GM21723 (cell line): ENCODE data around the gene NR3C2.

Experiments used
- ATAC-seq: cut with Tn5 transposase; IDR thresholded peaks from one replicate; pipeline ENCODE4 v1.9.1; 2021; ENCODE audit warnings: mild to moderate bottlenecking, moderate library complexity; ENCODE audit not compliant: unreplicated experiment

Gene NR3C2

DNA sequence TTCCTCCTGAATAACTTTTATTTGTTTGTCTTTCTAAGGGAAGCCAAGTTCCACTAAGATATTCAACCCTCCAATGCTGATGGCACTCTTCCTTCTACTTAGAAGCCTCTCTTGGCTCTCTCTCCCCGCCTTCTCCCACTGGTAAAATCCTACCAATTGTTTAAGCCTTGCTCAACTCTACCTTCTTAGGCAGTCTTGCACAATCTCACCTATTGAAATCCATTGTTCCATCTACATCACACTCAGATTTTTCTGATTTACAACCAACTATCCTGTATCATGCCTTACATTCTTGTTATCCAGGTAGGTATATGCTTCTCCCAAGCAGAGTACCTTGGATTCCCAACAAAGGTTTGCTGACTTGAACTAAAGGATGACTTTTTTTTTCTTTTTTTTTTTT, 69.1 kb downstream of the NR3C2 start:
- no peak for ATAC-seq

- no peak for ATAC-seq
Observed at GRCh38 chr4:148369919-148370318, 72.3 kb downstream of the NR3C2 start.

GRCh38 chr4:148367756-148368155, 74.5 kb downstream of the NR3C2 start:
- no peak for ATAC-seq

DNA sequence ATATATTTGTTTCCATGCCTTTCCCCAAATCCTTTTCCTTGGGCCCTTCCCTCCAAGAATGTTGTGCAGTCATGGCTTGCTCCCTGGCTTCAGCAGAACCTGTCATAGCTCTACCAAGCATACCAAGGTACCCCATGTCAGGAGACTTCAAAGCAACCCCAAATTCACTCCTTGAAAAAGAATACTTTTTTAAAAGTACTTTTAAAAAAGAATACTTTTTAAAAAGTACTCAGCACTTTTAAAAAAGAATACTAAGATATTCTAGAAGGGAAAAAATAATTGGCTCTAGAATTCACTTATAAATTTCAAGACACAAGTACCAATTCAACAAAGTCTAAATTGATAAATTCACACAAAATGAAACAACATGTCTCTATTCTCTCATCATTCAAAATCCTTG, 76.0 kb downstream of the NR3C2 start:
- no peak for ATAC-seq

DNA sequence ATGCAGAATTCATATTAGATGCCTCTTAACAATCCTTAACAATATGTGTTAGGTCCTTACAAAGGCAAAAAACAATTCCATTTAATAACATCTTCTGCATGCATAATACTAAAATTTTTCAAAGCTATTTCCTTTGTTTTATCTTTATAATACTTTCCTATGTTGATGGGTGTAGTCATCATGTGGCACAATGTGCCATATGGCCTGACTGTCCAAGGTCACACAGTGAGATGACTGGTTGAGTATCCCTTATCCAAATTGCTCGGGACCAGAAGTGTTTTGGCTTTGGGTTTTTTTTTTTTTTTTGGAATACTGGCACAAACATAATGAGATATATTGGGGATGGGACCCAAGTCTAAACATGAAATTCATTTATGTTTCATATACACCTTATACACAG, 77.7 kb downstream of the NR3C2 start:
- no peak for ATAC-seq

GRCh38 chr4:148359769-148360168, 82.4 kb downstream of the NR3C2 start:
- no peak for ATAC-seq

- no peak for ATAC-seq
Observed at GRCh38 chr4:148355442-148356123, 86.6 kb downstream of the NR3C2 start.

- ATAC-seq: no peak
Observed at GRCh38 chr4:148354186-148354585, 88.0 kb downstream of the NR3C2 start.

- ATAC-seq: no peak
Observed at GRCh38 chr4:148353571-148353970, 88.6 kb downstream of the NR3C2 start.

GRCh38 chr4:148349153-148349552, 93.1 kb downstream of the NR3C2 start:
- ATAC-seq: no peak

- no peak for ATAC-seq
Observed at GRCh38 chr4:148346657-148347056, 95.6 kb downstream of the NR3C2 start.

DNA sequence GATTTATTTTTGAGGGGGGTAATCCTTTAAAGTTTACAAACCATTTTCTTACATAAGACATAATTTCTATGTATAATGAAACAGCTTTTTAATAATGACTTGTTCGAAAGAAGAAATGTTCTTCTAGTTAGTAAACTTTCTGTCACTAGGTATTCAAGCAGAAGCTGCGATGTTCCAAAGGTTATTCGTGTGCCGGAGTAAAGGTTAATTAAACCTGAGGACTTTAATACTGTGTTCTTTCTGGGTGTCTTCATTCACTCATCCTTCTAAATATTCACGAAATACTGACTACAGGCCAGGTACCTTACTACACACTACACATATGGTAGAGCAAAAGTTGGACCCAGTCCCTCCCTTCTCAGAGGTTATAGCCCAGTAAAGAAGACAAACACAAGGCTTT, 96.7 kb downstream of the NR3C2 start:
- no peak for ATAC-seq

DNA sequence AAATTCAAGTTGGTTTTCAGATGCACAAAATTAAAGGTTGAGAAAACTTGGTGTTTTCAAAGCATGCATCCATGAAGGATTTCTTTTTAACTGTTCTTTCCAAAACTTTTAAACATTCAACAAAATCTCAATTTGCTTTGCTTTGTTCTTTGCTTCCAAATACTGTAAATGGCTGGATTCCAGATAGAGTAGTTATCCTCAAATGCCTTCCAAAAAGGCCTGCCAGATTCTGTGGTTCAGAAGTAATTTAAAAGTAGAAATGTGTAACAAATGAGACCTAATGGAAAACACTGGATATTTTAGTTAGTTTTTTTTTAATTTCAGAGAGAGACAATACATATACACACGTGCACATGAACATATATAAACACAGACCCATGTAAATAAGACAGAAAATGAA, 97.3 kb downstream of the NR3C2 start:
- ATAC-seq: no peak

- ATAC-seq: no peak
Observed at GRCh38 chr4:148344352-148344751, 97.9 kb downstream of the NR3C2 start.

DNA sequence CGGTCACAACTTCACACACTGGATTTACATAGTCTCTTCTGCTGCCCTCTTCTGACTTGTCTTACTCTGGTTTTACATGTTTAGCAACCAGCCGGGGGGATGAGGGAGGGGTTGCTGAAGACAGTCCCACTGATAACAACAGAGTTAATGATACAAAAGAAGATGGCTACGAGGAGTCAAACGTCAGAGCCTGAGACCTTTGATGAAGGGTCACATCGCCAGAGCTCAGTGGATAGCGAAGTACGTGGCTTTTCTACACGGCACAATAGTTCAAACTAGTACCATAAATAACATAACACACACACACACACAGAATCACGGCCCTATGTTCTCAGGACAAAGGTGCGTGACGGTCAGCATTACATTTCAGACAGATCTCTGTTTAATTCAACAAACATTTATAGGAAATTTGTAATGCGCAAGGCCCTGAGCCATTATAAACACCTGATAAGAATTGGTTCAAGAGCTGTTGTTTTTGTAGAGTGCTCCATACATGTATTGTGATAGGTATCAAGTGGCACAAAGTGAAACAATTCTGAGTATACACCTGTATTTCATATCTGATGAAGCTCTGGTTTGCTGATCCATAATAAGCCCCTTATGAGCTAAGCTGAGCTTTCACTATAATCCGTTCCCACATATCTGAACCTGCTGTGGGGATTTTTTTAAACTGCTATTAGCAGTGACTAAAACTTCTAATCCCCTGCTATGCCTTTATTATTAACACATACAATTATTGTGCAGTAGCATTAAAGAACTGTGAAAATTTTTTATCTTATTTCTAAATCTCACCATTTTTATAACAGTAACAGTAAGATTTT, 100.0 kb downstream of the NR3C2 start:
- no peak for ATAC-seq

- ATAC-seq: no peak
Observed at GRCh38 chr4:148335133-148335532, 107.1 kb downstream of the NR3C2 start.

GRCh38 chr4:148333265-148333664, 108.9 kb downstream of the NR3C2 start:
- ATAC-seq: no peak

- no peak for ATAC-seq
Observed at GRCh38 chr4:148332486-148332885, 109.7 kb downstream of the NR3C2 start.

- ATAC-seq: no peak
Observed at GRCh38 chr4:148330724-148331123, 111.5 kb downstream of the NR3C2 start.

DNA sequence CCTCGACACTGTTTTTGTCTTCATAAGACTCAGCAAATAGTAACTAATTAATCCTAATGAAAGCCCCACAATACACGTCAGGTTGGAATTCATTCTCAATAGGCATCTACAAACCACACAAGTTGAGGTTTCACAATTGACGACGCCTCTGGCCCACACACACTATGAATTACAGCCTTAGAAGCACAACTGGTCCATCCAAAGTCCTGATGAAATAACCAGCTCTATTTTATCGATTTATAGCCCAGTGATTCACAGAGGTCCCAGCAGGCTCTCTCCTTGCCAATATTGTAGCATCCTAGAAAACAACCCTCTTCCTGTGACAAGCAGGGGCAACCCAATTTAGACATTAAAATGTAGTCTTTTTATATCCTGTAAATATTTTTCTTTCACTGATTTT, 112.1 kb downstream of the NR3C2 start:
- ATAC-seq: no peak

- no peak for ATAC-seq
Observed at GRCh38 chr4:148329751-148330150, 112.5 kb downstream of the NR3C2 start.

- ATAC-seq: no peak
Observed at GRCh38 chr4:148327683-148328082, 114.5 kb downstream of the NR3C2 start.
